K562 (cell line): ENCODE results near the gene NPAS3. TPM values are rescaled to one million over a fixed set of nuclear protein-coding genes. Genes with fewer than 3 reads are reported as not detected.

ENCODE experiments used
- ATAC-seq: fragments of 200-7000 bp; cut with Tn5 transposase; 3 replicates; pipeline ENCODE4 v1.9.1; 2020; ENCODE audit warnings: moderate library complexity
- BruUV-seq: library from RNA; stranded (reverse); fragments of 400-500 nt; replicated peaks from 2 replicates; lab custom pipeline; 2021; lab: Mats Ljungman, UMichigan
- CTCF ChIA-PET: fragments of 300-600 bp; formaldehyde crosslinking; extraction: SDS; loops from one replicate; lab custom pipeline; 2021; ENCODE audit warnings: low intra/inter-chr PET ratio; lab: Yijun Ruan, JAX
- POLR2A ChIA-PET: fragments of 300-600, 350-650 bp; sonication (Branson Sonifier 250); formaldehyde crosslinking; extraction: SDS; loops from one replicate; lab custom pipeline; 2021; ENCODE audit warnings: antibody characterized with exemption, inconsistent platforms; lab: Yijun Ruan, JAX
- DNase-seq, 4 experiments: peaks; one replicate each; pipeline versions ENCODE4 v3.0.0 to v3.0.0-alpha.2; 2011 to 2018; ENCODE audit warnings: low spot score in 3 of 4, mixed read lengths in 3 of 4; ENCODE audit errors: extremely low read depth in 1 of 4
- FAIRE-seq: peaks from 2 replicates; lab custom pipeline; 2011; peaks lifted over from hg19 to GRCh38; lab: Jason Lieb, UNC
- H2AFZ ChIP-seq: 2 replicates; pipeline ENCODE4 v1.6.0; 2011; ENCODE audit warnings: low read depth, low read length, control low read depth, inconsistent platforms
- H3K27ac ChIP-seq: fragments of 200-600 bp; 3 replicates; pipeline ENCODE4 v1.8.0; 2011; ENCODE audit warnings: low read depth, mild to moderate bottlenecking, control low read depth, inconsistent platforms, low read length, moderate library complexity, mixed read lengths; ENCODE audit errors: extremely low read depth
- H3K27me3 ChIP-seq, 2 experiments: fragments of 300-600 bp in 1 of 2; 2 replicates in 1 of 2; 3 replicates in 1 of 2; pipeline versions ENCODE4 v1.6.0 to v1.8.0; 2011; ENCODE audit warnings: inconsistent platforms in 2 of 2, low read length in 2 of 2, mild to moderate bottlenecking in 1 of 2, mixed read lengths in 1 of 2, moderate library complexity in 1 of 2; ENCODE audit not compliant: control insufficient read depth in 2 of 2, insufficient read depth in 2 of 2
- H3K36me3 ChIP-seq: fragments of 300-600 bp; 3 replicates; pipeline ENCODE4 v1.8.0; 2011; ENCODE audit warnings: mild to moderate bottlenecking, low read length, inconsistent platforms; ENCODE audit not compliant: control insufficient read depth, insufficient read depth
- H3K4me1 ChIP-seq, 2 experiments: fragments of 200-600 bp in 1 of 2; replicated peaks in 1 of 2; 2 replicates in 1 of 2; 3 replicates in 1 of 2; pipeline versions ENCODE4 v1.5.1 to v1.8.0; 2011; ENCODE audit warnings: inconsistent platforms in 2 of 2, low read length in 2 of 2, mild to moderate bottlenecking in 1 of 2, mixed read lengths in 1 of 2, moderate library complexity in 1 of 2; ENCODE audit not compliant: control insufficient read depth in 2 of 2, insufficient read depth in 2 of 2
- H3K4me2 ChIP-seq: 2 replicates; pipeline ENCODE4 v1.6.1; 2011; ENCODE audit warnings: low read length, control low read depth, inconsistent platforms, mixed read lengths; ENCODE audit not compliant: insufficient read depth
- H3K4me3 ChIP-seq: fragments of 200-600 bp; sonication (generic), shearing (Covaris generic); 2 replicates; pipeline ENCODE4 v1.5.1; 2016; ENCODE audit warnings: control low read depth, inconsistent platforms
- H3K79me2 ChIP-seq: fragments of 200-600 bp; 3 replicates; pipeline ENCODE4 v1.8.0; 2011; ENCODE audit warnings: low read length, inconsistent platforms; ENCODE audit not compliant: control insufficient read depth, insufficient read depth
- H3K9ac ChIP-seq, 2 experiments: 2 replicates each; pipeline versions ENCODE4 v1.6.0 to v1.6.1; 2011; ENCODE audit warnings: low read depth in 2 of 2, low read length in 2 of 2, control low read depth in 1 of 2, inconsistent platforms in 1 of 2, mild to moderate bottlenecking in 1 of 2, mixed read lengths in 1 of 2; ENCODE audit not compliant: insufficient read depth in 1 of 2
- H3K9me1 ChIP-seq: one replicate; pipeline ENCODE4 v1.6.0; 2011; ENCODE audit warnings: inconsistent platforms, mild to moderate bottlenecking, low read length, moderate library complexity; ENCODE audit not compliant: control insufficient read depth, insufficient read depth
- H3K9me3 ChIP-seq: replicated peaks from 2 replicates; pipeline ENCODE4 v1.5.1; 2011; ENCODE audit warnings: low read depth, low read length, inconsistent platforms; ENCODE audit not compliant: control insufficient read depth, insufficient read depth
- H4K20me1 ChIP-seq: replicated peaks from 2 replicates; pipeline ENCODE4 v1.6.1; 2011; ENCODE audit warnings: low read length, inconsistent platforms, mixed read lengths; ENCODE audit not compliant: control insufficient read depth, insufficient read depth
- POLR2H ChIP-seq: IDR thresholded peaks from 2 replicates; pipeline ENCODE4 v1.6.1; 2016; ENCODE audit warnings: missing genetic modification characterization, low read depth, mild to moderate bottlenecking, control low read depth, missing compliant biosample characterization, moderate library complexity
- ZKSCAN3 ChIP-seq: fragments of 250-450 bp; sonication (Bioruptor Pico); IDR thresholded peaks from 2 replicates; pipeline ENCODE4 v1.4.0; 2020
- ZNF140 ChIP-seq: fragments of 250-450 bp; sonication (Bioruptor Pico); IDR thresholded peaks from 2 replicates; pipeline ENCODE4 v1.8.0; 2021; ENCODE audit warnings: moderate library complexity, mild to moderate bottlenecking, inconsistent platforms
- ZNF584 ChIP-seq: fragments of 200-800 bp; sonication (Bioruptor generic); IDR thresholded peaks from 2 replicates; pipeline ENCODE4 v1.6.1; 2016; ENCODE audit warnings: low read depth, mild to moderate bottlenecking, missing genetic modification characterization, missing compliant biosample characterization
- WGBS: fragments of 100-300 bp; shearing (Covaris generic); methylation state at CpG from one replicate; pipeline ENCODE4 v1.1.6; 2016; ENCODE audit warnings: low coverage, mixed read lengths; ENCODE audit not compliant: insufficient coverage; ENCODE audit errors: missing lambda C conversion rate; 5-methylcytosine and 5-hydroxymethylcytosine counted together
- in situ Hi-C: fragments of 300-500 bp; cut with MboI; formaldehyde crosslinking; loops from 4 replicates; pipeline ENCODE4 v1.15.0; 2018; ENCODE audit warnings: inconsistent platforms, mixed read lengths
- intact Hi-C: fragments of 100-400 bp; cut with micrococcal nuclease; formaldehyde crosslinking; loops from 2 replicates; pipeline ENCODE4 v1.14.2; 2022
- polyA plus RNA-seq, 8 experiments: library from polyadenylated mRNA; depleted of rRNA in 4 of 8; stranded (reverse) in 5 of 8; unstranded in 3 of 8; fragments of >200 nt; fragmentation: Nextera tagmentation in 2 of 8; fragmentation: Illumina TruSeq in 1 of 8; extraction: Ambion mirVana in 2 of 8; extraction: Trizol in 1 of 8; gene quantifications; 2 replicates each; pipeline versions ENCODE4 v1.2.1 to v1.2.3, GENCODE V29; 2011 to 2014; ENCODE audit warnings: inconsistent platforms in 1 of 8, missing spikeins in 1 of 8
- total RNA-seq, 7 experiments: library from RNA; depleted of rRNA in 6 of 7; stranded (reverse); fragments of >200 nt in 6 of 7; fragmentation: Illumina TruSeq in 2 of 7; extraction: Trizol in 2 of 7; gene quantifications; 2 replicates each; pipeline versions ENCODE4 v1.2.1 to v1.2.3, GENCODE V29; 2011 to 2021; ENCODE audit warnings: low replicate concordance in 1 of 7
- TF ChIP-seq, protein P1 (sequence below): fragments of 200-600 bp; sonication (generic); IDR thresholded peaks from one replicate; pipeline ENCODE4 v1.6.1; 2012; ENCODE audit warnings: mild to moderate bottlenecking, low read depth, low read length, inconsistent platforms
- TF ChIP-seq, protein P2 (sequence below): fragments of 250-450 bp; sonication (Bioruptor Pico); IDR thresholded peaks from 2 replicates; pipeline ENCODE4 v1.5.0; 2021

The NPAS3 gene
- total and polyA plus RNA-seq, 9 of the 15 experiments (the other 6 are each of a cell fraction or from before 2014, with no cell fraction given): 0.04 TPM; not detected in 8

DNA sequence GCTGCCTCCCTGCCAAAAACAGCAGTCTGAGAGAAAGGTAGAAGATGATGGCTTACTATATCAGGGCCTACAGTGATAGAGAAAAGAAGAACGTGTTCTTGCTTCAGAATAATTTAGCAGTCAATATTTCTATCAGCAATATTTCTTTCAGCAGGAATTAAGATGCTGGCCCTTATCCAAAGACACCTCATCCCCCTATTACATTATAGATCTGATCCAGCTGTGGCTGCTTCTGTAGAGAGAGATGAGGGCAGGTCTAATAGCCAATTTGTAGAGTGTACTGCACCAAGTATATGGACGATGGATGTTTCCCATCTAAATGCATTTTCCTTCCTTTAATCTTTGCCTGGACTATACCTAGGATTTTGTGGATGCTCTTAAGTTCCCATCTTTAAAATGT lies 451.7 kb downstream of the NPAS3 start:
- Histone ChIP-seq H3K9ac (no peak overlapping the region), H3K4me3 (no peak overlapping the region), H3K79me2 (no peaks in the 10 kb centered on the region), H3K4me2 (no peak overlapping the region), H3K9me3 (no peaks in the 10 kb centered on the region), H3K36me3 (no peaks in the 10 kb centered on the region), H3K9me1 (no peaks in the 10 kb centered on the region), H2AFZ (no peak overlapping the region), H3K27ac (no peak overlapping the region), H3K4me1 (no peaks in the 10 kb centered on the region), H3K27me3 (no peaks in the 10 kb centered on the region), H4K20me1 (no peaks in the 10 kb centered on the region)
- in situ Hi-C loops: no loop called here
- CTCF ChIA-PET: no interaction called here
- WGBS: 0% methylated on average over 2 of the region's 2 CpGs
- no peak for DNase-seq
- BruUV-seq: no TSS peak
- no peak for FAIRE-seq
- intact Hi-C loops: no loop called here
- no peak for ATAC-seq
- POLR2A ChIA-PET: no interaction called here
- no peak for TF ChIP-seq ZNF584 (CRISPR knock-in tag)
- TF ChIP-seq, protein P1, sequence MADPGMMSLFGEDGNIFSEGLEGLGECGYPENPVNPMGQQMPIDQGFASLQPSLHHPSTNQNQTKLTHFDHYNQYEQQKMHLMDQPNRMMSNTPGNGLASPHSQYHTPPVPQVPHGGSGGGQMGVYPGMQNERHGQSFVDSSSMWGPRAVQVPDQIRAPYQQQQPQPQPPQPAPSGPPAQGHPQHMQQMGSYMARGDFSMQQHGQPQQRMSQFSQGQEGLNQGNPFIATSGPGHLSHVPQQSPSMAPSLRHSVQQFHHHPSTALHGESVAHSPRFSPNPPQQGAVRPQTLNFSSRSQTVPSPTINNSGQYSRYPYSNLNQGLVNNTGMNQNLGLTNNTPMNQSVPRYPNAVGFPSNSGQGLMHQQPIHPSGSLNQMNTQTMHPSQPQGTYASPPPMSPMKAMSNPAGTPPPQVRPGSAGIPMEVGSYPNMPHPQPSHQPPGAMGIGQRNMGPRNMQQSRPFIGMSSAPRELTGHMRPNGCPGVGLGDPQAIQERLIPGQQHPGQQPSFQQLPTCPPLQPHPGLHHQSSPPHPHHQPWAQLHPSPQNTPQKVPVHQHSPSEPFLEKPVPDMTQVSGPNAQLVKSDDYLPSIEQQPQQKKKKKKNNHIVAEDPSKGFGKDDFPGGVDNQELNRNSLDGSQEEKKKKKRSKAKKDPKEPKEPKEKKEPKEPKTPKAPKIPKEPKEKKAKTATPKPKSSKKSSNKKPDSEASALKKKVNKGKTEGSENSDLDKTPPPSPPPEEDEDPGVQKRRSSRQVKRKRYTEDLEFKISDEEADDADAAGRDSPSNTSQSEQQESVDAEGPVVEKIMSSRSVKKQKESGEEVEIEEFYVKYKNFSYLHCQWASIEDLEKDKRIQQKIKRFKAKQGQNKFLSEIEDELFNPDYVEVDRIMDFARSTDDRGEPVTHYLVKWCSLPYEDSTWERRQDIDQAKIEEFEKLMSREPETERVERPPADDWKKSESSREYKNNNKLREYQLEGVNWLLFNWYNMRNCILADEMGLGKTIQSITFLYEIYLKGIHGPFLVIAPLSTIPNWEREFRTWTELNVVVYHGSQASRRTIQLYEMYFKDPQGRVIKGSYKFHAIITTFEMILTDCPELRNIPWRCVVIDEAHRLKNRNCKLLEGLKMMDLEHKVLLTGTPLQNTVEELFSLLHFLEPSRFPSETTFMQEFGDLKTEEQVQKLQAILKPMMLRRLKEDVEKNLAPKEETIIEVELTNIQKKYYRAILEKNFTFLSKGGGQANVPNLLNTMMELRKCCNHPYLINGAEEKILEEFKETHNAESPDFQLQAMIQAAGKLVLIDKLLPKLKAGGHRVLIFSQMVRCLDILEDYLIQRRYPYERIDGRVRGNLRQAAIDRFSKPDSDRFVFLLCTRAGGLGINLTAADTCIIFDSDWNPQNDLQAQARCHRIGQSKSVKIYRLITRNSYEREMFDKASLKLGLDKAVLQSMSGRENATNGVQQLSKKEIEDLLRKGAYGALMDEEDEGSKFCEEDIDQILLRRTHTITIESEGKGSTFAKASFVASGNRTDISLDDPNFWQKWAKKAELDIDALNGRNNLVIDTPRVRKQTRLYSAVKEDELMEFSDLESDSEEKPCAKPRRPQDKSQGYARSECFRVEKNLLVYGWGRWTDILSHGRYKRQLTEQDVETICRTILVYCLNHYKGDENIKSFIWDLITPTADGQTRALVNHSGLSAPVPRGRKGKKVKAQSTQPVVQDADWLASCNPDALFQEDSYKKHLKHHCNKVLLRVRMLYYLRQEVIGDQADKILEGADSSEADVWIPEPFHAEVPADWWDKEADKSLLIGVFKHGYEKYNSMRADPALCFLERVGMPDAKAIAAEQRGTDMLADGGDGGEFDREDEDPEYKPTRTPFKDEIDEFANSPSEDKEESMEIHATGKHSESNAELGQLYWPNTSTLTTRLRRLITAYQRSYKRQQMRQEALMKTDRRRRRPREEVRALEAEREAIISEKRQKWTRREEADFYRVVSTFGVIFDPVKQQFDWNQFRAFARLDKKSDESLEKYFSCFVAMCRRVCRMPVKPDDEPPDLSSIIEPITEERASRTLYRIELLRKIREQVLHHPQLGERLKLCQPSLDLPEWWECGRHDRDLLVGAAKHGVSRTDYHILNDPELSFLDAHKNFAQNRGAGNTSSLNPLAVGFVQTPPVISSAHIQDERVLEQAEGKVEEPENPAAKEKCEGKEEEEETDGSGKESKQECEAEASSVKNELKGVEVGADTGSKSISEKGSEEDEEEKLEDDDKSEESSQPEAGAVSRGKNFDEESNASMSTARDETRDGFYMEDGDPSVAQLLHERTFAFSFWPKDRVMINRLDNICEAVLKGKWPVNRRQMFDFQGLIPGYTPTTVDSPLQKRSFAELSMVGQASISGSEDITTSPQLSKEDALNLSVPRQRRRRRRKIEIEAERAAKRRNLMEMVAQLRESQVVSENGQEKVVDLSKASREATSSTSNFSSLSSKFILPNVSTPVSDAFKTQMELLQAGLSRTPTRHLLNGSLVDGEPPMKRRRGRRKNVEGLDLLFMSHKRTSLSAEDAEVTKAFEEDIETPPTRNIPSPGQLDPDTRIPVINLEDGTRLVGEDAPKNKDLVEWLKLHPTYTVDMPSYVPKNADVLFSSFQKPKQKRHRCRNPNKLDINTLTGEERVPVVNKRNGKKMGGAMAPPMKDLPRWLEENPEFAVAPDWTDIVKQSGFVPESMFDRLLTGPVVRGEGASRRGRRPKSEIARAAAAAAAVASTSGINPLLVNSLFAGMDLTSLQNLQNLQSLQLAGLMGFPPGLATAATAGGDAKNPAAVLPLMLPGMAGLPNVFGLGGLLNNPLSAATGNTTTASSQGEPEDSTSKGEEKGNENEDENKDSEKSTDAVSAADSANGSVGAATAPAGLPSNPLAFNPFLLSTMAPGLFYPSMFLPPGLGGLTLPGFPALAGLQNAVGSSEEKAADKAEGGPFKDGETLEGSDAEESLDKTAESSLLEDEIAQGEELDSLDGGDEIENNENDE: no peak
- TF ChIP-seq ZNF140: no peak
- TF ChIP-seq POLR2H: no peak
- TF ChIP-seq, protein P2, sequence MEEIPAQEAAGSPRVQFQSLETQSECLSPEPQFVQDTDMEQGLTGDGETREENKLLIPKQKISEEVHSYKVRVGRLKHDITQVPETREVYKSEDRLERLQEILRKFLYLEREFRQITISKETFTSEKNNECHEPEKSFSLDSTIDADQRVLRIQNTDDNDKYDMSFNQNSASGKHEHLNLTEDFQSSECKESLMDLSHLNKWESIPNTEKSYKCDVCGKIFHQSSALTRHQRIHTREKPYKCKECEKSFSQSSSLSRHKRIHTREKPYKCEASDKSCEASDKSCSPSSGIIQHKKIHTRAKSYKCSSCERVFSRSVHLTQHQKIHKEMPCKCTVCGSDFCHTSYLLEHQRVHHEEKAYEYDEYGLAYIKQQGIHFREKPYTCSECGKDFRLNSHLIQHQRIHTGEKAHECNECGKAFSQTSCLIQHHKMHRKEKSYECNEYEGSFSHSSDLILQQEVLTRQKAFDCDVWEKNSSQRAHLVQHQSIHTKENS (CRISPR knock-in tag): no peak
- no peak for TF ChIP-seq ZKSCAN3 (CRISPR knock-in tag)
